HG03103 (cell line): ENCODE results near the gene CEP44.
A peak's percentile ranks its signal among the peaks of the same experiment; 100 is the strongest.
"Not testable (repeated sequence)": the region's sequence is repeated elsewhere in the genome, so short reads cannot be mapped to it uniquely, and the experiment has no call there.

Source experiments
- ATAC-seq: cut with Tn5 transposase; IDR thresholded peaks from one replicate; pipeline ENCODE4 v1.9.1; 2021; ENCODE audit warnings: low read depth; ENCODE audit not compliant: unreplicated experiment

CEP44 gene

GRCh38 chr4:174277433-174277832, 6.3 kb upstream of the CEP44 start:
- no peak for ATAC-seq

GRCh38 chr4:174278467-174278866, 5.2 kb upstream of the CEP44 start:
- ATAC-seq, result no peak

GRCh38 chr4:174279433-174280155, 4.1 kb upstream of the CEP44 start:
- no peak for ATAC-seq

GRCh38 chr4:174281182-174281737, 2.5 kb upstream of the CEP44 start:
- no peak for ATAC-seq

GRCh38 chr4:174281901-174282300, 1.8 kb upstream of the CEP44 start:
- ATAC-seq, result no peak

- peak; percentile 96 for ATAC-seq
Observed at GRCh38 chr4:174282836-174283506, 740 bp upstream of the CEP44 start.

GRCh38 chr4:174284487-174284886, 776 bp downstream of the CEP44 start:
- no peak for ATAC-seq

GRCh38 chr4:174286870-174287269, 3.2 kb downstream of the CEP44 start:
- no peak for ATAC-seq

GRCh38 chr4:174292473-174292872, 8.8 kb downstream of the CEP44 start:
- ATAC-seq, result no peak

GRCh38 chr4:174294641-174295040, 10.9 kb downstream of the CEP44 start:
- not testable (repeated sequence) for ATAC-seq

GRCh38 chr4:174295142-174295541, 11.4 kb downstream of the CEP44 start:
- ATAC-seq, result not testable (repeated sequence)

- ATAC-seq, result no peak
Observed at GRCh38 chr4:174303687-174304086, 20.0 kb downstream of the CEP44 start.

GRCh38 chr4:174304664-174305063, 21.0 kb downstream of the CEP44 start:
- no peak for ATAC-seq

GRCh38 chr4:174305961-174306360, 22.2 kb downstream of the CEP44 start:
- no peak for ATAC-seq

- ATAC-seq, result no peak
Observed at GRCh38 chr4:174307694-174308093, 24.0 kb downstream of the CEP44 start.

- no peak for ATAC-seq
Observed at GRCh38 chr4:174312993-174313392, 29.3 kb downstream of the CEP44 start.

- ATAC-seq, result no peak
Observed at GRCh38 chr4:174314274-174314673, 30.6 kb downstream of the CEP44 start.

- ATAC-seq, result peak; percentile 47
Observed at GRCh38 chr4:174314770-174315169, 31.1 kb downstream of the CEP44 start.

- ATAC-seq, result no peak
Observed at GRCh38 chr4:174316546-174316945, 32.8 kb downstream of the CEP44 start.

- no peak for ATAC-seq
Observed at GRCh38 chr4:174316954-174317353, 33.2 kb downstream of the CEP44 start.

- no peak for ATAC-seq
Observed at GRCh38 chr4:174317531-174317930, 33.8 kb downstream of the CEP44 start.
